RWPE2 (cell line): Measurements from ENCODE around the gene MYOG.

Experiments
- ATAC-seq: fragments of 200-7000 bp; cut with Tn5 transposase; 3 replicates; pipeline ENCODE4 v1.9.1; 2021; ENCODE audit warnings: low read depth
- DNase-seq: peaks from one replicate; pipeline ENCODE4 v3.0.0-alpha.2; 2020; ENCODE audit warnings: low spot score
- H3K27ac ChIP-seq: fragments of 450-650 bp; 2 replicates; pipeline ENCODE4 v1.5.1; 2017; ENCODE audit warnings: mild to moderate bottlenecking; ENCODE audit not compliant: poor library complexity, severe bottlenecking
- H3K27me3 ChIP-seq: fragments of 250-450 bp; sonication (Bioruptor Pico); 2 replicates; pipeline ENCODE4 v1.5.1; 2021; ENCODE audit warnings: mild to moderate bottlenecking, moderate library complexity; ENCODE audit not compliant: insufficient read depth, poor library complexity, severe bottlenecking
- H3K36me3 ChIP-seq: fragments of 250-450 bp; sonication (Bioruptor Pico); 2 replicates; pipeline ENCODE4 v1.5.1; 2020; ENCODE audit warnings: low read depth, mild to moderate bottlenecking, moderate library complexity
- H3K4me1 ChIP-seq: fragments of 250-450 bp; sonication (Bioruptor Pico); 2 replicates; pipeline ENCODE4 v1.5.1; 2021; ENCODE audit warnings: mild to moderate bottlenecking, moderate library complexity; ENCODE audit not compliant: insufficient read depth, poor library complexity, severe bottlenecking
- H3K4me3 ChIP-seq: fragments of 250-450 bp; sonication (Bioruptor Pico); 2 replicates; pipeline ENCODE4 v1.5.1; 2021; ENCODE audit warnings: mild to moderate bottlenecking, moderate library complexity; ENCODE audit not compliant: severe bottlenecking
- H3K9me3 ChIP-seq: fragments of 250-450 bp; sonication (Bioruptor Pico); 2 replicates; pipeline ENCODE4 v1.5.1; 2021; ENCODE audit warnings: mild to moderate bottlenecking, moderate library complexity; ENCODE audit not compliant: severe bottlenecking
- CTCF ChIP-seq: fragments of 450-650 bp; IDR thresholded peaks from one replicate; pipeline ENCODE4 v1.5.1; 2017; ENCODE audit warnings: mild to moderate bottlenecking, moderate library complexity; ENCODE audit not compliant: poor library complexity, severe bottlenecking

The MYOG gene

GRCh38 chr1:203090421-203091198 is 4.8 kb upstream of the MYOG start:
- peaks cover 10% of the 10 kb centered on the region for H3K4me1 ChIP-seq

GRCh38 chr1:203089651-203090045 is 3.8 kb upstream of the MYOG start:
- Histone ChIP-seq H3K27ac (no peak overlapping the region), H3K9me3 (no peaks in the 10 kb centered on the region), H3K27me3 (no peaks in the 10 kb centered on the region), H3K36me3 (no peaks in the 10 kb centered on the region), H3K4me1 (peaks cover 10% of the 10 kb centered on the region), H3K4me3 (no peak overlapping the region)
- no peak for TF ChIP-seq CTCF
- no peak for ATAC-seq
- no peak for DNase-seq

More at GRCh38 chr1:203090421-203091198, 4.8 kb upstream of the MYOG start:
- ATAC-seq = peak; percentile 14; the same call in 1 of the 3 replicates
- Histone ChIP-seq H3K36me3 (no peaks in the 10 kb centered on the region), H3K9me3 (no peaks in the 10 kb centered on the region), H3K27ac (no peak overlapping the region), H3K27me3 (no peaks in the 10 kb centered on the region), H3K4me3 (no peak overlapping the region)
- no peak for DNase-seq
- TF ChIP-seq CTCF = no peak

GRCh38 chr1:203089001-203089650 is 3.3 kb upstream of the MYOG start:
- DNase-seq (no peak), ATAC-seq (peak; percentile 60; the same call in 1 of the 3 replicates)
- H3K36me3 ChIP-seq = no peaks in the 10 kb centered on the region
- H3K4me3 ChIP-seq = no peak overlapping the region
- H3K27me3 ChIP-seq = no peaks in the 10 kb centered on the region
- H3K4me1 ChIP-seq = peaks cover 8% of the 10 kb centered on the region
- no peak overlapping the region for H3K27ac ChIP-seq
- no peaks in the 10 kb centered on the region for H3K9me3 ChIP-seq
- no peak for TF ChIP-seq CTCF

GRCh38 chr1:203088441-203088840 is 2.6 kb upstream of the MYOG start:
- no peak for DNase-seq
- Histone ChIP-seq H3K9me3 (no peaks in the 10 kb centered on the region), H3K4me1 (peaks cover 2% of the 10 kb centered on the region), H3K27ac (no peak overlapping the region), H3K36me3 (no peaks in the 10 kb centered on the region), H3K27me3 (no peaks in the 10 kb centered on the region), H3K4me3 (no peak overlapping the region)
- no peak for TF ChIP-seq CTCF
- ATAC-seq = no peak
